Ectodermal cell (in vitro differentiated cells): ENCODE data around the gene MRPS33. TPM values are rescaled to one million over a fixed set of nuclear protein-coding genes. Genes with fewer than 3 reads are reported as not detected.

ENCODE experiments used
- H3K27ac ChIP-seq: 2 replicates; pipeline ENCODE4 v1.7.0; 2013; ENCODE audit warnings: mild to moderate bottlenecking, low read depth, low read length; ENCODE audit not compliant: insufficient read depth, poor library complexity, severe bottlenecking
- H3K27me3 ChIP-seq: 2 replicates; pipeline ENCODE4 v1.7.0; 2013; ENCODE audit warnings: mild to moderate bottlenecking, low read length; ENCODE audit not compliant: insufficient read depth, control insufficient read depth, poor library complexity, severe bottlenecking
- H3K36me3 ChIP-seq: one replicate; pipeline ENCODE4 v1.7.0; 2013; ENCODE audit warnings: low read length; ENCODE audit not compliant: control insufficient read depth, insufficient read depth
- H3K4me1 ChIP-seq: one replicate; pipeline ENCODE4 v1.7.0; 2013; ENCODE audit warnings: low read length; ENCODE audit not compliant: control insufficient read depth, insufficient read depth
- H3K4me3 ChIP-seq: 2 replicates; pipeline ENCODE4 v1.7.0; 2013; ENCODE audit warnings: low read depth, low read length, control low read depth; ENCODE audit not compliant: insufficient read depth
- H3K9me3 ChIP-seq: 2 replicates; pipeline ENCODE4 v1.7.0; 2013; ENCODE audit warnings: mild to moderate bottlenecking, low read length, moderate library complexity; ENCODE audit not compliant: control insufficient read depth
- WGBS, 2 experiments: methylation state at CpG; one replicate each; pipeline ENCODE4 v1.1.7; 2013; ENCODE audit warnings: missing lambda C conversion rate in 2 of 2; 5-methylcytosine and 5-hydroxymethylcytosine counted together
- polyA plus RNA-seq, 4 experiments: library from polyadenylated mRNA; stranded (reverse); fragments of 50-300 nt; gene quantifications; one replicate each; pipeline ENCODE4 v1.2.3, GENCODE V29; 2013

The MRPS33 gene
- polyA plus RNA-seq (2013, experiment 1 of 4): 56.2 TPM
- polyA plus RNA-seq (2013, experiment 2 of 4): 49.4 TPM
- polyA plus RNA-seq (2013, experiment 3 of 4): 40.1 TPM
- 49.3 TPM for polyA plus RNA-seq (2013, experiment 4 of 4)

GRCh38 chr7:141014524-141015395 is at the start of gene MRPS33:
Gene MRPS33, minus strand, starts transcription at chr7:141014952. Its CDS starts 4,319 bp downstream, at chr7:141010633.
- Histone ChIP-seq H3K4me1 (peaks cover 4% of the 10 kb centered on the region), H3K9me3 (no peaks in the 10 kb centered on the region), H3K27ac (peak within 1 kb of the TSS; percentile 66), H3K36me3 (no peaks in the 10 kb centered on the region), H3K27me3 (peaks cover 4% of the 10 kb centered on the region), H3K4me3 (peak within 1 kb of the TSS; percentile 85)
- 1% methylated on average over 47 of the region's 47 CpGs for WGBS, 2 experiments

GRCh38 chr7:141057788-141058187 is 43.0 kb upstream of the MRPS33 start:
- H3K36me3 ChIP-seq: no peaks in the 10 kb centered on the region
- no peaks in the 10 kb centered on the region for H3K9me3 ChIP-seq
- no peak overlapping the region for H3K27ac ChIP-seq
- no peak overlapping the region for H3K4me3 ChIP-seq
- no peaks in the 10 kb centered on the region for H3K27me3 ChIP-seq
- no peaks in the 10 kb centered on the region for H3K4me1 ChIP-seq
- WGBS, 2 experiments: 95 to 97% methylated on average over 3 of the region's 3 CpGs

- Histone ChIP-seq H3K4me3 (no peak overlapping the region), H3K36me3 (no peaks in the 10 kb centered on the region), H3K9me3 (no peaks in the 10 kb centered on the region), H3K27me3 (no peaks in the 10 kb centered on the region), H3K27ac (no peak overlapping the region), H3K4me1 (no peaks in the 10 kb centered on the region)
- WGBS, 2 experiments: 97 to 100% methylated on average over 4 of the region's 4 CpGs
Measured at GRCh38 chr7:141055146-141055545, 40.4 kb upstream of the MRPS33 start.

- 92 to 94% methylated on average over 9 of the region's 9 CpGs for WGBS, 2 experiments
- Histone ChIP-seq H3K9me3 (no peaks in the 10 kb centered on the region), H3K36me3 (no peaks in the 10 kb centered on the region), H3K4me3 (no peak overlapping the region), H3K27me3 (no peaks in the 10 kb centered on the region), H3K4me1 (no peaks in the 10 kb centered on the region), H3K27ac (no peak overlapping the region)
Measured at GRCh38 chr7:141053626-141054025, 38.9 kb upstream of the MRPS33 start.

GRCh38 chr7:141045842-141046620 is 31.3 kb upstream of the MRPS33 start:
- Histone ChIP-seq H3K27ac (no peak overlapping the region), H3K4me1 (no peaks in the 10 kb centered on the region), H3K36me3 (no peaks in the 10 kb centered on the region), H3K9me3 (no peaks in the 10 kb centered on the region), H3K4me3 (no peak overlapping the region), H3K27me3 (no peaks in the 10 kb centered on the region)
- WGBS, 2 experiments: 94 to 97% methylated on average over 7 of the region's 7 CpGs

GRCh38 chr7:141045126-141045841 is 30.5 kb upstream of the MRPS33 start:
- Histone ChIP-seq H3K27ac (no peak overlapping the region), H3K4me3 (no peak overlapping the region), H3K4me1 (no peaks in the 10 kb centered on the region), H3K27me3 (no peaks in the 10 kb centered on the region), H3K9me3 (no peaks in the 10 kb centered on the region), H3K36me3 (no peaks in the 10 kb centered on the region)
- WGBS, 2 experiments: 51 to 56% methylated on average over 4 to 6 of the region's 7 CpGs

GRCh38 chr7:141043616-141044015 is 28.9 kb upstream of the MRPS33 start:
- Histone ChIP-seq H3K27ac (no peak overlapping the region), H3K27me3 (no peaks in the 10 kb centered on the region), H3K4me1 (no peaks in the 10 kb centered on the region), H3K4me3 (no peak overlapping the region), H3K36me3 (no peaks in the 10 kb centered on the region), H3K9me3 (no peaks in the 10 kb centered on the region)
- WGBS, 2 experiments: 88 to 92% methylated on average over 3 to 4 of the region's 4 CpGs

- H3K36me3 ChIP-seq: no peaks in the 10 kb centered on the region
- no peaks in the 10 kb centered on the region for H3K9me3 ChIP-seq
- no peaks in the 10 kb centered on the region for H3K27me3 ChIP-seq
- no peaks in the 10 kb centered on the region for H3K4me1 ChIP-seq
- H3K4me3 ChIP-seq: no peak overlapping the region
- no peak overlapping the region for H3K27ac ChIP-seq
- WGBS, 2 experiments: 93 to 94% methylated on average over 13 to 14 of the region's 14 CpGs
Measured at GRCh38 chr7:141042222-141043193, 27.8 kb upstream of the MRPS33 start.

- Histone ChIP-seq H3K36me3 (no peaks in the 10 kb centered on the region), H3K4me1 (no peaks in the 10 kb centered on the region), H3K9me3 (no peaks in the 10 kb centered on the region), H3K27me3 (no peaks in the 10 kb centered on the region), H3K4me3 (no peak overlapping the region), H3K27ac (no peak overlapping the region)
- 91 to 95% methylated on average over 3 of the region's 3 CpGs for WGBS, 2 experiments
Measured at GRCh38 chr7:141039376-141039775, 24.6 kb upstream of the MRPS33 start.
